HCT116 (cell line): ENCODE data around the gene ZNF330. TPM values are rescaled to one million over a fixed set of nuclear protein-coding genes. Genes with fewer than 3 reads are reported as not detected.

Source experiments
- ATAC-seq: fragments of 200-7000 bp; cut with Tn5 transposase; 2 replicates; pipeline ENCODE4 v1.9.1; 2020; ENCODE audit warnings: mild to moderate bottlenecking, moderate library complexity
- BruUV-seq: library from RNA; stranded (reverse); fragments of 400-500 nt; replicated peaks from 2 replicates; lab custom pipeline; 2021; lab: Mats Ljungman, UMichigan
- CTCF ChIA-PET: fragments of 300-600 bp; sonication (Branson Sonifier 250); formaldehyde crosslinking; loops from one replicate; lab custom pipeline; 2021; ENCODE audit warnings: antibody characterized with exemption; lab: Charles Lee
- POLR2A ChIA-PET: fragments of 300-600, 350-600 bp; sonication (Branson Sonifier 250); formaldehyde crosslinking; loops from one replicate; lab custom pipeline; 2021; ENCODE audit warnings: antibody characterized with exemption; lab: Charles Lee
- RAD21 ChIA-PET, 2 experiments: fragments of 300-600 bp; sonication (Branson Sonifier 250); formaldehyde crosslinking; loops; one replicate each; lab custom pipeline; 2023; ENCODE audit warnings: low total read pairs in 2 of 2; ENCODE audit not compliant: uncharacterized antibody in 2 of 2, unreplicated experiment in 2 of 2, low non-redundant PET in 1 of 2; lab: Charles Lee
- DNase-seq: peaks from one replicate; pipeline ENCODE4 v3.0.0-alpha.2; 2010; ENCODE audit warnings: low read depth, low spot score
- H2AFZ ChIP-seq: fragments of 200-600 bp; shearing (Covaris generic), sonication (generic); 2 replicates; pipeline ENCODE4 v1.6.1; 2017; ENCODE audit warnings: low read depth, mixed run types, mixed read lengths, antibody characterized with exemption, low read length; ENCODE audit not compliant: poor library complexity, severe bottlenecking
- H3K27ac ChIP-seq: 2 replicates; pipeline ENCODE4 v1.5.1; 2012; ENCODE audit warnings: low read depth, low read length
- H3K27me3 ChIP-seq: fragments of 200-600 bp; sonication (generic); 2 replicates; pipeline ENCODE4 v1.6.1; 2016; ENCODE audit warnings: mixed run types, low read length, mixed read lengths; ENCODE audit not compliant: insufficient read depth
- H3K36me3 ChIP-seq, 2 experiments: fragments of 200-500 bp in 1 of 2; fragments of 200-600 bp in 1 of 2; sonication (Bioruptor generic) in 1 of 2; sonication (generic) in 1 of 2; 2 replicates each; pipeline versions ENCODE4 v1.5.1 to v1.6.1; 2014 to 2016; ENCODE audit warnings: low read length in 2 of 2, inconsistent platforms in 1 of 2, mixed read lengths in 1 of 2, mixed run types in 1 of 2; ENCODE audit not compliant: insufficient read depth in 2 of 2, control insufficient read depth in 1 of 2
- H3K4me1 ChIP-seq, 2 experiments: fragments of 200-600 bp in 1 of 2; sonication (generic) in 1 of 2; 2 replicates each; pipeline versions ENCODE4 v1.5.1 to v1.6.1; 2012 to 2017; ENCODE audit warnings: low read length in 2 of 2, inconsistent platforms in 1 of 2, mild to moderate bottlenecking in 1 of 2, mixed read lengths in 1 of 2, mixed run types in 1 of 2, moderate library complexity in 1 of 2; ENCODE audit not compliant: insufficient read depth in 2 of 2, control insufficient read depth in 1 of 2
- H3K4me2 ChIP-seq: fragments of 200-600 bp; sonication (generic); 2 replicates; pipeline ENCODE4 v1.6.1; 2017; ENCODE audit warnings: mixed run types, low read length, mixed read lengths
- H3K4me3 ChIP-seq, 2 experiments: fragments of 200-600 bp in 1 of 2; sonication (generic) in 1 of 2; replicated peaks in 1 of 2; 2 replicates each; pipeline ENCODE4 v1.5.1; 2011 to 2016; ENCODE audit warnings: low read length in 2 of 2, control low read depth in 1 of 2, low read depth in 1 of 2, mild to moderate bottlenecking in 1 of 2, mixed read lengths in 1 of 2, mixed run types in 1 of 2
- H3K79me2 ChIP-seq: fragments of 200-600 bp; sonication (generic); 2 replicates; pipeline ENCODE4 v1.6.1; 2017; ENCODE audit warnings: mild to moderate bottlenecking, mixed run types, low read length, moderate library complexity, mixed read lengths; ENCODE audit not compliant: insufficient read depth
- H3K9ac ChIP-seq: fragments of 200-600 bp; sonication (generic); 2 replicates; pipeline ENCODE4 v1.6.1; 2016; ENCODE audit warnings: low read length, mixed read lengths
- H3K9me2 ChIP-seq: fragments of 200-600 bp; sonication (generic), shearing (Covaris generic); 2 replicates; pipeline ENCODE4 v1.6.1; 2017; ENCODE audit warnings: mixed run types, mild to moderate bottlenecking, moderate library complexity; ENCODE audit not compliant: insufficient read depth
- H3K9me3 ChIP-seq, 2 experiments: fragments of 200-500 bp in 1 of 2; fragments of 200-600 bp in 1 of 2; sonication (Bioruptor generic) in 1 of 2; sonication (generic) in 1 of 2; 2 replicates each; pipeline ENCODE4 v1.6.1; 2014 to 2017; ENCODE audit warnings: low read length in 2 of 2, mixed read lengths in 2 of 2, inconsistent platforms in 1 of 2, low read depth in 1 of 2, mild to moderate bottlenecking in 1 of 2, mixed run types in 1 of 2, moderate library complexity in 1 of 2; ENCODE audit not compliant: control insufficient read depth in 1 of 2, insufficient read depth in 1 of 2
- H4K20me1 ChIP-seq: fragments of 200-600 bp; sonication (generic), shearing (Covaris generic); 2 replicates; pipeline ENCODE4 v1.6.1; 2017; ENCODE audit warnings: mixed run types, mild to moderate bottlenecking, moderate library complexity; ENCODE audit not compliant: insufficient read depth
- EGR1 ChIP-seq: IDR thresholded peaks from 2 replicates; pipeline ENCODE4 v1.6.1; 2012; ENCODE audit warnings: low read depth
- FOSL1 ChIP-seq: IDR thresholded peaks from 2 replicates; pipeline ENCODE4 v1.6.1; 2012; ENCODE audit warnings: low read depth
- JUND ChIP-seq: IDR thresholded peaks from 2 replicates; pipeline ENCODE4 v1.6.1; 2012
- POLR2A ChIP-seq: IDR thresholded peaks from 2 replicates; pipeline ENCODE4 v1.7.0; 2011; ENCODE audit warnings: borderline replicate concordance; ENCODE audit not compliant: insufficient read depth, insufficient read length; ENCODE audit errors: extremely low read depth
- RAD21 ChIP-seq: IDR thresholded peaks from 2 replicates; pipeline ENCODE4 v1.6.1; 2012; ENCODE audit warnings: low read depth, mild to moderate bottlenecking
- REST ChIP-seq: IDR thresholded peaks from 2 replicates; pipeline ENCODE4 v1.6.1; 2012; ENCODE audit warnings: low read depth
- SP1 ChIP-seq: IDR thresholded peaks from 2 replicates; pipeline ENCODE4 v1.6.1; 2012; ENCODE audit warnings: low read depth
- TCF7L2 ChIP-seq: IDR thresholded peaks from 2 replicates; pipeline ENCODE4 v1.7.0; 2011; ENCODE audit warnings: borderline replicate concordance, inconsistent platforms; ENCODE audit not compliant: insufficient read depth, insufficient read length; ENCODE audit errors: extremely low read depth
- ZFX ChIP-seq: fragments of 450-650 bp; IDR thresholded peaks from 2 replicates; pipeline ENCODE4 v1.6.1; 2017
- intact Hi-C: fragments of 100-400 bp; cut with micrococcal nuclease; formaldehyde crosslinking; loops from 2 replicates; pipeline ENCODE4 v1.10.0; 2022
- total RNA-seq: library from RNA; stranded (reverse); gene quantifications from one replicate; pipeline ENCODE4 v1.2.1, GENCODE V29; 2021; ENCODE audit not compliant: unreplicated experiment
- TF ChIP-seq, protein P1 (sequence below): IDR thresholded peaks from 2 replicates; pipeline ENCODE4 v1.6.1; 2012
- TF ChIP-seq, protein P2 (sequence below), 3 experiments: fragments of 200-600 bp in 1 of 3; sonication (generic) in 1 of 3; IDR thresholded peaks in 2 of 3; conservative IDR thresholded peaks in 1 of 3; 2 replicates each; pipeline ENCODE4 v1.5.1; 2012 to 2017; ENCODE audit warnings: low read depth in 2 of 3, low read length in 2 of 3, antibody characterized with exemption in 1 of 3, borderline replicate concordance in 1 of 3, control low read depth in 1 of 3, mild to moderate bottlenecking in 1 of 3, mixed read lengths in 1 of 3, mixed run types in 1 of 3, moderate library complexity in 1 of 3; ENCODE audit not compliant: insufficient read depth in 1 of 3

ZNF330 gene
- total RNA-seq, 1 experiment from 2014 or later, result 49.1 TPM

DNA sequence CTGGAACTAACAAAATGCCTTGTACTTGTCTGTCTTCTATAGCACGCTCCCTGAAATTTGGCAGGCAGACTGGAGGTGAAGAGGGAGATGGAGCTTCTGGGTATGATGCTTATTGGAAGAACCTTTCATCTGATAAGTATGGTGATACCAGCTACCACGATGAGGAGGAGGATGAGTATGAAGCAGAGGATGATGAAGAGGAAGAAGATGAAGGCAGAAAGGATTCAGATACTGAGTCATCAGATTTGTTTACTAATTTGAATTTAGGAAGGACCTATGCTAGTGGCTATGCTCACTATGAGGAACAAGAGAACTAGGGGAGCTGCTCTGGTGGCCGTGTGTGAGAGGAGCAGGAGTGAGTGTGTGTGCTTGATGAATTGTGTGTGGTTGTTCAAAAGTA is 13.0 kb downstream of the ZNF330 start:
- POLR2A ChIA-PET, result no interaction called here
- no peak overlapping the region for H3K4me2 ChIP-seq
- peaks cover 27 to 50% of the 10 kb centered on the region in 2 experiments for H3K36me3 ChIP-seq
- ATAC-seq, result no peak
- peaks cover 11% of the 10 kb centered on the region; the same call in 1 of the 2 replicates for H3K79me2 ChIP-seq
- H3K27me3 ChIP-seq, result no peaks in the 10 kb centered on the region
- RAD21 ChIA-PET, result no interaction called here
- H3K27ac ChIP-seq, result no peak overlapping the region
- no peaks in the 10 kb centered on the region for H4K20me1 ChIP-seq
- no peak overlapping the region for H3K9ac ChIP-seq
- no peaks in the 10 kb centered on the region for H3K9me2 ChIP-seq
- intact Hi-C loops, result no loop called here
- CTCF ChIA-PET, result no interaction called here
- no TSS peak for BruUV-seq
- no peak overlapping the region for H2AFZ ChIP-seq
- no peak for TF ChIP-seq RAD21
- no peak for TF ChIP-seq TCF7L2
- no peak for TF ChIP-seq SP1
- TF ChIP-seq, protein P1, sequence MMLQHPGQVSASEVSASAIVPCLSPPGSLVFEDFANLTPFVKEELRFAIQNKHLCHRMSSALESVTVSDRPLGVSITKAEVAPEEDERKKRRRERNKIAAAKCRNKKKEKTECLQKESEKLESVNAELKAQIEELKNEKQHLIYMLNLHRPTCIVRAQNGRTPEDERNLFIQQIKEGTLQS, result no peak
- TF ChIP-seq ZFX, result no peak
- no peak for TF ChIP-seq FOSL1
- TF ChIP-seq REST, result no peak
- TF ChIP-seq, protein P2, sequence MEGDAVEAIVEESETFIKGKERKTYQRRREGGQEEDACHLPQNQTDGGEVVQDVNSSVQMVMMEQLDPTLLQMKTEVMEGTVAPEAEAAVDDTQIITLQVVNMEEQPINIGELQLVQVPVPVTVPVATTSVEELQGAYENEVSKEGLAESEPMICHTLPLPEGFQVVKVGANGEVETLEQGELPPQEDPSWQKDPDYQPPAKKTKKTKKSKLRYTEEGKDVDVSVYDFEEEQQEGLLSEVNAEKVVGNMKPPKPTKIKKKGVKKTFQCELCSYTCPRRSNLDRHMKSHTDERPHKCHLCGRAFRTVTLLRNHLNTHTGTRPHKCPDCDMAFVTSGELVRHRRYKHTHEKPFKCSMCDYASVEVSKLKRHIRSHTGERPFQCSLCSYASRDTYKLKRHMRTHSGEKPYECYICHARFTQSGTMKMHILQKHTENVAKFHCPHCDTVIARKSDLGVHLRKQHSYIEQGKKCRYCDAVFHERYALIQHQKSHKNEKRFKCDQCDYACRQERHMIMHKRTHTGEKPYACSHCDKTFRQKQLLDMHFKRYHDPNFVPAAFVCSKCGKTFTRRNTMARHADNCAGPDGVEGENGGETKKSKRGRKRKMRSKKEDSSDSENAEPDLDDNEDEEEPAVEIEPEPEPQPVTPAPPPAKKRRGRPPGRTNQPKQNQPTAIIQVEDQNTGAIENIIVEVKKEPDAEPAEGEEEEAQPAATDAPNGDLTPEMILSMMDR (IDR thresholded peaks at IDR 0.05 in 2 of 3, conservative IDR thresholded peaks at IDR 0.05 in 1 of 3; ENCODE audit: borderline replicate concordance in 1 of 3, insufficient read depth in 1 of 3, low read depth in 2 of 3, low read length in 2 of 3), result no peak
- no peak for TF ChIP-seq JUND
- no peak for TF ChIP-seq EGR1
- no peak for TF ChIP-seq POLR2A
- TF ChIP-seq, all 23 proteins: peak for 0
- H3K4me1 ChIP-seq, result no peaks in the 10 kb centered on the region
- H3K9me3 ChIP-seq, result no peaks in the 10 kb centered on the region
- no peak overlapping the region for H3K4me3 ChIP-seq
- no peak for DNase-seq
